ENCODE results near the gene PRKCZ.

DNA sequence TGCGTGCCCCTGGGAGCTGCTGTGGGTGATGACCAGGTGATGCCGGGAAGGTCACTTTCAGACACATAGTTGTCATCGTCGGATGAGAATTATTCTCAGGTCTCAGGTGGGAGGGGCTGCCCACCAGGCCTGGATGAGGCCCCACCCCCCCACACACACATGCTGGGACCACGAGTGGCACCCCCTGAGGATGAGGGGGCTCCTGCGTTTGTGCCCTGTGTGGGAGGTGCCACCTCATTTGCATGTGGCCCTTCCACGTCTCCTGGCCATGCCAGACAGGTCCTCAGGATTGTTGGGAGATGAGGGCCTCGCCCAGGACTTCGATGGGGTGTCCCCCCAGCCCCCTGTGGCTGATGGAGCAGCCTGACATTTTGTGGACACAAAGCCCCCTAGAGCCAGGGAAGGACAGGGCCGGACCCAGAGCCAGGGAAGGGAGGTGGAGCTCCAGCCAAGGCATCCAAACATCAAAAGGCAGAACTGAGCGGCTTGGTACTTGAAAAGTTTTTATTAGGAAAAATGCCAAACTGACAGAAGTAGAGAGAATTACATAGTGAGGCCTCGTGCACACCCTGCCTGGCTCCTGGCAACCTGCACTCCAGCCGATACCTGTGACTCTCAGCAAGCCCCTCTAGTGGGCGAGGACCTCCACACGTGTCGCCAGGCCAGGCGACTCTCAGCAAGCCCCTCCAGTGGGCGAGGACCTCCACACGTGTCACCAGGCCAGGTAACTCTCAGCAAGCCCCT, 55.7 kb downstream of the PRKCZ start:
- TF ChIP-seq, protein P1, sequence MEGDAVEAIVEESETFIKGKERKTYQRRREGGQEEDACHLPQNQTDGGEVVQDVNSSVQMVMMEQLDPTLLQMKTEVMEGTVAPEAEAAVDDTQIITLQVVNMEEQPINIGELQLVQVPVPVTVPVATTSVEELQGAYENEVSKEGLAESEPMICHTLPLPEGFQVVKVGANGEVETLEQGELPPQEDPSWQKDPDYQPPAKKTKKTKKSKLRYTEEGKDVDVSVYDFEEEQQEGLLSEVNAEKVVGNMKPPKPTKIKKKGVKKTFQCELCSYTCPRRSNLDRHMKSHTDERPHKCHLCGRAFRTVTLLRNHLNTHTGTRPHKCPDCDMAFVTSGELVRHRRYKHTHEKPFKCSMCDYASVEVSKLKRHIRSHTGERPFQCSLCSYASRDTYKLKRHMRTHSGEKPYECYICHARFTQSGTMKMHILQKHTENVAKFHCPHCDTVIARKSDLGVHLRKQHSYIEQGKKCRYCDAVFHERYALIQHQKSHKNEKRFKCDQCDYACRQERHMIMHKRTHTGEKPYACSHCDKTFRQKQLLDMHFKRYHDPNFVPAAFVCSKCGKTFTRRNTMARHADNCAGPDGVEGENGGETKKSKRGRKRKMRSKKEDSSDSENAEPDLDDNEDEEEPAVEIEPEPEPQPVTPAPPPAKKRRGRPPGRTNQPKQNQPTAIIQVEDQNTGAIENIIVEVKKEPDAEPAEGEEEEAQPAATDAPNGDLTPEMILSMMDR (IDR thresholded peaks at IDR 0.05) = no peak
- no peak for TF ChIP-seq ZFX (IDR thresholded peaks at IDR 0.05; ENCODE audit: borderline replicate concordance)
